K562 (cell line): ENCODE data around the gene CNMD. TPM values are rescaled to one million over a fixed set of nuclear protein-coding genes. Genes with fewer than 3 reads are reported as not detected.

Experiments
- ATAC-seq: fragments of 200-7000 bp; cut with Tn5 transposase; 3 replicates; pipeline ENCODE4 v1.9.1; 2020; ENCODE audit warnings: moderate library complexity
- BruUV-seq: library from RNA; stranded (reverse); fragments of 400-500 nt; replicated peaks from 2 replicates; lab custom pipeline; 2021; lab: Mats Ljungman, UMichigan
- CTCF ChIA-PET: fragments of 300-600 bp; formaldehyde crosslinking; extraction: SDS; loops from one replicate; lab custom pipeline; 2021; ENCODE audit warnings: low intra/inter-chr PET ratio; lab: Yijun Ruan, JAX
- POLR2A ChIA-PET: fragments of 300-600, 350-650 bp; sonication (Branson Sonifier 250); formaldehyde crosslinking; extraction: SDS; loops from one replicate; lab custom pipeline; 2021; ENCODE audit warnings: antibody characterized with exemption, inconsistent platforms; lab: Yijun Ruan, JAX
- DNase-seq, 4 experiments: peaks; one replicate each; pipeline versions ENCODE4 v3.0.0 to v3.0.0-alpha.2; 2011 to 2018; ENCODE audit warnings: low spot score in 3 of 4, mixed read lengths in 3 of 4; ENCODE audit errors: extremely low read depth in 1 of 4
- FAIRE-seq: peaks from 2 replicates; lab custom pipeline; 2011; peaks lifted over from hg19 to GRCh38; lab: Jason Lieb, UNC
- H2AFZ ChIP-seq: 2 replicates; pipeline ENCODE4 v1.6.0; 2011; ENCODE audit warnings: low read depth, low read length, control low read depth, inconsistent platforms
- H3K27ac ChIP-seq: fragments of 200-600 bp; 3 replicates; pipeline ENCODE4 v1.8.0; 2011; ENCODE audit warnings: low read depth, mild to moderate bottlenecking, control low read depth, inconsistent platforms, low read length, moderate library complexity, mixed read lengths; ENCODE audit errors: extremely low read depth
- H3K27me3 ChIP-seq, 2 experiments: fragments of 300-600 bp in 1 of 2; 2 replicates in 1 of 2; 3 replicates in 1 of 2; pipeline versions ENCODE4 v1.6.0 to v1.8.0; 2011; ENCODE audit warnings: inconsistent platforms in 2 of 2, low read length in 2 of 2, mild to moderate bottlenecking in 1 of 2, mixed read lengths in 1 of 2, moderate library complexity in 1 of 2; ENCODE audit not compliant: control insufficient read depth in 2 of 2, insufficient read depth in 2 of 2
- H3K36me3 ChIP-seq: fragments of 300-600 bp; 3 replicates; pipeline ENCODE4 v1.8.0; 2011; ENCODE audit warnings: mild to moderate bottlenecking, low read length, inconsistent platforms; ENCODE audit not compliant: control insufficient read depth, insufficient read depth
- H3K4me1 ChIP-seq, 2 experiments: fragments of 200-600 bp in 1 of 2; replicated peaks in 1 of 2; 2 replicates in 1 of 2; 3 replicates in 1 of 2; pipeline versions ENCODE4 v1.5.1 to v1.8.0; 2011; ENCODE audit warnings: inconsistent platforms in 2 of 2, low read length in 2 of 2, mild to moderate bottlenecking in 1 of 2, mixed read lengths in 1 of 2, moderate library complexity in 1 of 2; ENCODE audit not compliant: control insufficient read depth in 2 of 2, insufficient read depth in 2 of 2
- H3K4me2 ChIP-seq: 2 replicates; pipeline ENCODE4 v1.6.1; 2011; ENCODE audit warnings: low read length, control low read depth, inconsistent platforms, mixed read lengths; ENCODE audit not compliant: insufficient read depth
- H3K4me3 ChIP-seq: fragments of 200-600 bp; sonication (generic), shearing (Covaris generic); 2 replicates; pipeline ENCODE4 v1.5.1; 2016; ENCODE audit warnings: control low read depth, inconsistent platforms
- H3K79me2 ChIP-seq: fragments of 200-600 bp; 3 replicates; pipeline ENCODE4 v1.8.0; 2011; ENCODE audit warnings: low read length, inconsistent platforms; ENCODE audit not compliant: control insufficient read depth, insufficient read depth
- H3K9ac ChIP-seq, 2 experiments: 2 replicates each; pipeline versions ENCODE4 v1.6.0 to v1.6.1; 2011; ENCODE audit warnings: low read depth in 2 of 2, low read length in 2 of 2, control low read depth in 1 of 2, inconsistent platforms in 1 of 2, mild to moderate bottlenecking in 1 of 2, mixed read lengths in 1 of 2; ENCODE audit not compliant: insufficient read depth in 1 of 2
- H3K9me1 ChIP-seq: one replicate; pipeline ENCODE4 v1.6.0; 2011; ENCODE audit warnings: inconsistent platforms, mild to moderate bottlenecking, low read length, moderate library complexity; ENCODE audit not compliant: control insufficient read depth, insufficient read depth
- H3K9me3 ChIP-seq: replicated peaks from 2 replicates; pipeline ENCODE4 v1.5.1; 2011; ENCODE audit warnings: low read depth, low read length, inconsistent platforms; ENCODE audit not compliant: control insufficient read depth, insufficient read depth
- H4K20me1 ChIP-seq: replicated peaks from 2 replicates; pipeline ENCODE4 v1.6.1; 2011; ENCODE audit warnings: low read length, inconsistent platforms, mixed read lengths; ENCODE audit not compliant: control insufficient read depth, insufficient read depth
- ATF7 ChIP-seq: fragments of 450-650 bp; IDR thresholded peaks from 2 replicates; pipeline ENCODE4 v1.7.1; 2014; ENCODE audit warnings: mild to moderate bottlenecking, moderate library complexity
- CTBP1 ChIP-seq: fragments of 450-650 bp; IDR thresholded peaks from 2 replicates; pipeline ENCODE4 v1.6.1; 2016; ENCODE audit warnings: borderline replicate concordance
- DMBX1 ChIP-seq: fragments of 250-450 bp; sonication (Bioruptor Pico); IDR thresholded peaks from 2 replicates; pipeline ENCODE4 v1.8.0; 2022; ENCODE audit warnings: inconsistent platforms, mild to moderate bottlenecking, moderate library complexity, borderline replicate concordance
- ESRRA ChIP-seq: fragments of 450-650 bp; IDR thresholded peaks from 2 replicates; pipeline ENCODE4 v1.6.1; 2014; ENCODE audit warnings: low read depth, mild to moderate bottlenecking, moderate library complexity, borderline replicate concordance
- FOXK1 ChIP-seq: sonication (generic); formaldehyde crosslinking; IDR thresholded peaks from 2 replicates; pipeline ENCODE4 v1.8.0; 2022; ENCODE audit warnings: missing genetic modification reagents, mild to moderate bottlenecking, borderline replicate concordance
- GABPA ChIP-seq: fragments of 200-800 bp; sonication (Bioruptor generic); conservative IDR thresholded peaks from 2 replicates; pipeline ENCODE4 v1.6.1; 2016; ENCODE audit warnings: low read depth, missing genetic modification characterization, missing compliant biosample characterization
- MIER1 ChIP-seq: fragments of 450-650 bp; IDR thresholded peaks from 2 replicates; pipeline ENCODE4 v1.6.1; 2016; ENCODE audit warnings: antibody characterized with exemption, mild to moderate bottlenecking, low read depth
- NCOA2 ChIP-seq, 2 experiments: fragments of 450-650 bp; IDR thresholded peaks; 2 replicates each; pipeline ENCODE4 v1.6.1; 2018; ENCODE audit warnings: mild to moderate bottlenecking in 2 of 2, moderate library complexity in 1 of 2; ENCODE audit not compliant: partially characterized antibody in 2 of 2
- TAF9B ChIP-seq: fragments of 450-650 bp; IDR thresholded peaks from 2 replicates; pipeline ENCODE4 v1.6.1; 2018; ENCODE audit warnings: mild to moderate bottlenecking; ENCODE audit not compliant: partially characterized antibody
- THRB ChIP-seq: fragments of 450-650 bp; formaldehyde crosslinking; conservative IDR thresholded peaks from 2 replicates; pipeline ENCODE4 v1.4.0; 2022; ENCODE audit warnings: mild to moderate bottlenecking, missing genetic modification characterization
- ZFP1 ChIP-seq: fragments of 450-650 bp; formaldehyde crosslinking; IDR thresholded peaks from 2 replicates; pipeline ENCODE4 v1.4.0; 2020; ENCODE audit warnings: mild to moderate bottlenecking, mixed read lengths
- ZNF696 ChIP-seq: fragments of 250-450 bp; sonication (Bioruptor Pico); conservative IDR thresholded peaks from 2 replicates; pipeline ENCODE4 v1.4.0; 2020; ENCODE audit warnings: mild to moderate bottlenecking, moderate library complexity
- WGBS: fragments of 100-300 bp; shearing (Covaris generic); methylation state at CpG from one replicate; pipeline ENCODE4 v1.1.6; 2016; ENCODE audit warnings: low coverage, mixed read lengths; ENCODE audit not compliant: insufficient coverage; ENCODE audit errors: missing lambda C conversion rate; 5-methylcytosine and 5-hydroxymethylcytosine counted together
- in situ Hi-C: fragments of 300-500 bp; cut with MboI; formaldehyde crosslinking; loops from 4 replicates; pipeline ENCODE4 v1.15.0; 2018; ENCODE audit warnings: inconsistent platforms, mixed read lengths
- intact Hi-C: fragments of 100-400 bp; cut with micrococcal nuclease; formaldehyde crosslinking; loops from 2 replicates; pipeline ENCODE4 v1.14.2; 2022
- polyA plus RNA-seq, 8 experiments: library from polyadenylated mRNA; depleted of rRNA in 4 of 8; stranded (reverse) in 5 of 8; unstranded in 3 of 8; fragments of >200 nt; fragmentation: Nextera tagmentation in 2 of 8; fragmentation: Illumina TruSeq in 1 of 8; extraction: Ambion mirVana in 2 of 8; extraction: Trizol in 1 of 8; gene quantifications; 2 replicates each; pipeline versions ENCODE4 v1.2.1 to v1.2.3, GENCODE V29; 2011 to 2014; ENCODE audit warnings: inconsistent platforms in 1 of 8, missing spikeins in 1 of 8
- total RNA-seq, 7 experiments: library from RNA; depleted of rRNA in 6 of 7; stranded (reverse); fragments of >200 nt in 6 of 7; fragmentation: Illumina TruSeq in 2 of 7; extraction: Trizol in 2 of 7; gene quantifications; 2 replicates each; pipeline versions ENCODE4 v1.2.1 to v1.2.3, GENCODE V29; 2011 to 2021; ENCODE audit warnings: low replicate concordance in 1 of 7

The CNMD gene
- total and polyA plus RNA-seq, 9 of the 15 experiments (the other 6 are each of a cell fraction or from before 2014, with no cell fraction given) = not detected

- TF ChIP-seq TAF9B (no peak), ZFP1 (CRISPR knock-in tag) (no peak), GABPA (0 out of 2 replicates have a peak, but pooled peaks have one; percentile 21)
- no peaks in the 10 kb centered on the region for H3K9me3 ChIP-seq
These were observed 43.1 kb upstream of the CNMD start for GRCh38 chr13:52782471-52783448.

GRCh38 chr13:52780611-52781010 is 41.0 kb upstream of the CNMD start:
- FAIRE-seq (no peak), DNase-seq (no peak), ATAC-seq (no peak)
- CTCF ChIA-PET = no interaction called here
- H3K79me2 ChIP-seq = no peaks in the 10 kb centered on the region
- in situ Hi-C loops = no loop called here
- H3K9me1 ChIP-seq = no peaks in the 10 kb centered on the region
- H3K36me3 ChIP-seq = no peaks in the 10 kb centered on the region
- no peak overlapping the region for H3K4me2 ChIP-seq
- no peak overlapping the region for H3K4me3 ChIP-seq
- H3K27ac ChIP-seq = no peak overlapping the region
- peaks cover 0 to 6% of the 10 kb centered on the region in 2 experiments; a peak in 1 of 5 replicates for H3K27me3 ChIP-seq
- WGBS = 0% methylated on average over 2 of the region's 2 CpGs
- H2AFZ ChIP-seq = no peak overlapping the region
- intact Hi-C loops = no loop called here
- no peak overlapping the region for H3K9ac ChIP-seq
- no peaks in the 10 kb centered on the region for H3K9me3 ChIP-seq
- no TSS peak for BruUV-seq
- no peaks in the 10 kb centered on the region; a peak in 1 of 5 replicates for H3K4me1 ChIP-seq
- POLR2A ChIA-PET = interaction anchor here (0.7 to 0.8 kb wide), 2 partner anchors 19 to 58 kb away, joined by 3 read pairs; no protein-coding TSS in a partner anchor
- H4K20me1 ChIP-seq = no peaks in the 10 kb centered on the region; the same call in 1 of the 2 replicates
- no peak for TF ChIP-seq CTBP1
- no peak for TF ChIP-seq ESRRA
- TF ChIP-seq DMBX1 (CRISPR knock-in tag) = no peak
- no peak for TF ChIP-seq ZNF696 (CRISPR knock-in tag)
- no peak for TF ChIP-seq FOXK1 (CRISPR knock-in tag)
- TF ChIP-seq NCOA2 (IDR thresholded peaks at IDR 0.05; ENCODE audit: partially characterized antibody in 2 of 2) = no peak
- TF ChIP-seq MIER1 = no peak
- no peak for TF ChIP-seq THRB (CRISPR knock-in tag)
- no peak for TF ChIP-seq ATF7

More at GRCh38 chr13:52782471-52783448, 43.1 kb upstream of the CNMD start:
- H3K36me3 ChIP-seq = no peaks in the 10 kb centered on the region
- DNase-seq (no peak), FAIRE-seq (no peak), ATAC-seq (no peak)
- H3K4me3 ChIP-seq = no peak overlapping the region
- intact Hi-C loops (no loop called here), in situ Hi-C loops (no loop called here)
- H3K27ac ChIP-seq = no peak overlapping the region
- H4K20me1 ChIP-seq = no peaks in the 10 kb centered on the region; the same call in 1 of the 2 replicates
- H3K9me1 ChIP-seq = no peaks in the 10 kb centered on the region
- WGBS = 3% methylated on average over 8 of the region's 9 CpGs
- POLR2A ChIA-PET = no interaction called here
- no peaks in the 10 kb centered on the region for H3K79me2 ChIP-seq
- H3K4me1 ChIP-seq = no peaks in the 10 kb centered on the region; a peak in 1 of 5 replicates
- no TSS peak for BruUV-seq
- H3K4me2 ChIP-seq = no peak overlapping the region
- H3K9ac ChIP-seq = no peak overlapping the region
- H3K27me3 ChIP-seq = peaks cover 0 to 6% of the 10 kb centered on the region in 2 experiments; a peak in 1 of 5 replicates
- CTCF ChIA-PET = no interaction called here
- peak overlapping the region; percentile 51; the same call in 1 of the 2 replicates for H2AFZ ChIP-seq
